Type B pancreatic cell (in vitro differentiated cells): ENCODE results near the gene PRR9. TPM values are rescaled to one million over a fixed set of nuclear protein-coding genes. Genes with fewer than 3 reads are reported as not detected.

ENCODE experiments used
- DNase-seq: peaks from one replicate; pipeline ENCODE4 v3.0.0; 2021; ENCODE audit warnings: mixed read lengths; ENCODE audit not compliant: unreplicated experiment; ENCODE audit errors: extremely low spot score
- H3K27ac Mint-ChIP-seq: 2 replicates; pipeline ENCODE4 v1.8.0; 2021; ENCODE audit warnings: mild to moderate bottlenecking, mixed read lengths
- H3K27me3 Mint-ChIP-seq: 2 replicates; pipeline ENCODE4 v1.8.0; 2021; ENCODE audit warnings: mixed read lengths
- H3K36me3 Mint-ChIP-seq: 2 replicates; pipeline ENCODE4 v1.8.0; 2021; ENCODE audit warnings: mixed read lengths
- H3K4me1 Mint-ChIP-seq: one replicate; pipeline ENCODE4 v1.8.0; 2021; ENCODE audit warnings: mixed read lengths; ENCODE audit not compliant: unreplicated experiment
- H3K4me3 Mint-ChIP-seq: 2 replicates; pipeline ENCODE4 v1.8.0; 2021; ENCODE audit warnings: mild to moderate bottlenecking, mixed read lengths
- H3K9me3 Mint-ChIP-seq: 2 replicates; pipeline ENCODE4 v1.8.0; 2021; ENCODE audit warnings: mixed read lengths
- total RNA-seq: library from RNA; stranded (reverse); gene quantifications from 2 replicates; pipeline ENCODE4 v1.2.1, GENCODE V29; 2021; ENCODE audit warnings: low replicate concordance
- TF ChIP-seq, protein P1 (sequence below): fragments of 200-600 bp; sonication (generic); conservative IDR thresholded peaks from 2 replicates; pipeline ENCODE4 v1.5.0; 2021; ENCODE audit warnings: antibody characterized with exemption, mild to moderate bottlenecking

The PRR9 gene
- total RNA-seq, 1 donor from 2014 or later = not detected

DNA sequence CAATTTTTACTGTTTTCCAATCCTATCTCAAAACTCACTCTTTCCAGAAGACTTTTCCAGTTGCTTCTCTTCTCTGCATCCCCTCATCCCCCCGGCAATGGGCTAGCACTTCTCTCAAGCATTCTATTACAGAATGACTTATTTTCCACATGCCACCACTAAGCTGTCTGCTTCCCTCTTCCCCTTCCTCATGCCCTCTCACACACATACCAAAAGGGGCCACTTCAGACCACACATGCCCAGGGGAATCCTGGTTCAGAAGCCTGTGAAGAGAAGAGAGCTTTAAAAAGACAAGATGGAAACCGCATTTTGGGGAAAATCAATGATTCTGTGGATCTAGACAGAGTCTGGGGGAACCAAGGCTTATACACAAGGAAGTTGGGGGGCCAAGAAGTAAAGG is 33.7 kb downstream of the PRR9 start:
- DNase-seq = no peak
- TF ChIP-seq, protein P1, sequence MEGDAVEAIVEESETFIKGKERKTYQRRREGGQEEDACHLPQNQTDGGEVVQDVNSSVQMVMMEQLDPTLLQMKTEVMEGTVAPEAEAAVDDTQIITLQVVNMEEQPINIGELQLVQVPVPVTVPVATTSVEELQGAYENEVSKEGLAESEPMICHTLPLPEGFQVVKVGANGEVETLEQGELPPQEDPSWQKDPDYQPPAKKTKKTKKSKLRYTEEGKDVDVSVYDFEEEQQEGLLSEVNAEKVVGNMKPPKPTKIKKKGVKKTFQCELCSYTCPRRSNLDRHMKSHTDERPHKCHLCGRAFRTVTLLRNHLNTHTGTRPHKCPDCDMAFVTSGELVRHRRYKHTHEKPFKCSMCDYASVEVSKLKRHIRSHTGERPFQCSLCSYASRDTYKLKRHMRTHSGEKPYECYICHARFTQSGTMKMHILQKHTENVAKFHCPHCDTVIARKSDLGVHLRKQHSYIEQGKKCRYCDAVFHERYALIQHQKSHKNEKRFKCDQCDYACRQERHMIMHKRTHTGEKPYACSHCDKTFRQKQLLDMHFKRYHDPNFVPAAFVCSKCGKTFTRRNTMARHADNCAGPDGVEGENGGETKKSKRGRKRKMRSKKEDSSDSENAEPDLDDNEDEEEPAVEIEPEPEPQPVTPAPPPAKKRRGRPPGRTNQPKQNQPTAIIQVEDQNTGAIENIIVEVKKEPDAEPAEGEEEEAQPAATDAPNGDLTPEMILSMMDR = no peak
- no peaks in the 10 kb centered on the region for H3K36me3 Mint-ChIP-seq
- H3K27ac Mint-ChIP-seq = no peak overlapping the region
- H3K9me3 Mint-ChIP-seq = no peaks in the 10 kb centered on the region
- H3K4me1 Mint-ChIP-seq = no peaks in the 10 kb centered on the region
- H3K27me3 Mint-ChIP-seq = peaks cover 71% of the 10 kb centered on the region
- H3K4me3 Mint-ChIP-seq = no peak overlapping the region

DNA sequence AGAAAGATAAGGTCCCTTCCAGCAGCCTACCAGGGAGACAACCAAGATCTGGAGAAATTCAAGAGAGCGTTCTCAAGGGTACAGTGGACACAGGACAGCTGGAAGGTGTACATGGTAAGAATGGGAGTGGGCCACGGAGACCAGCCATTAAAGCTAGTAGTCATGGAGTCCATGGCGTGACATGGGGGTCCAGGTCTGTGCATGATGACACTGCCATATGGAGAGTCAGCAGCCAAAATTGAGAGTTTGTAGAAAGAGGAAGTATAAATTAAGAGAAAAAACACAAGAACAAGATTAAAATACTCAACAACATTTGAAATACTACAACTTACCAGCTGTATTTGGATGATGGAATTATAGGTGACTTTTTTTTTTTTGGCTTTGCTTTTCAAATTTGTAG is 34.2 kb downstream of the PRR9 start:
- no peak overlapping the region for H3K4me3 Mint-ChIP-seq
- no peak for DNase-seq
- no peak overlapping the region for H3K27ac Mint-ChIP-seq
- no peaks in the 10 kb centered on the region for H3K4me1 Mint-ChIP-seq
- H3K36me3 Mint-ChIP-seq = no peaks in the 10 kb centered on the region
- H3K9me3 Mint-ChIP-seq = no peaks in the 10 kb centered on the region
- H3K27me3 Mint-ChIP-seq = peaks cover 70% of the 10 kb centered on the region
- TF ChIP-seq, protein P1 = no peak

DNA sequence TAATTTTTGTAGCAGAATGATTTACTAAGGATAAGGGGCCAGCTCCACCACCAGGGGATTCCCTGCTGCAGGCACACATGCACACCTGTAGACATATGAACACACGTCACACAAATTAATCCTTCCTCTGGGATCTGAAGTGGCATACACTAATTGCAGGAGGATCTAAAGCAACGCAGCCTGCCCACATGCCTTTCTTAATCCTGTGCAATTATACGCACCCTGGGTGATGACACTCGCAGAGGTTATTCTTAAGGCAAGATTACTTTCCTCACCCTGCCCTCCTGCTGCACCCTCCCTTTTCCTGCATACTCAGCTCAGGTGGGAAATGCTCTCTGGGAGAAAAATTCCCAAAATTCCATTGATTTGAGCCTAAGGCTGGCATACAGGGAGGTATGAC is 34.6 kb downstream of the PRR9 start:
- Mint-ChIP-seq H3K9me3 (no peaks in the 10 kb centered on the region), H3K4me1 (no peaks in the 10 kb centered on the region), H3K27me3 (peaks cover 67% of the 10 kb centered on the region), H3K4me3 (no peak overlapping the region), H3K27ac (no peak overlapping the region), H3K36me3 (no peaks in the 10 kb centered on the region)
- TF ChIP-seq, protein P1 = no peak
- no peak for DNase-seq

DNA sequence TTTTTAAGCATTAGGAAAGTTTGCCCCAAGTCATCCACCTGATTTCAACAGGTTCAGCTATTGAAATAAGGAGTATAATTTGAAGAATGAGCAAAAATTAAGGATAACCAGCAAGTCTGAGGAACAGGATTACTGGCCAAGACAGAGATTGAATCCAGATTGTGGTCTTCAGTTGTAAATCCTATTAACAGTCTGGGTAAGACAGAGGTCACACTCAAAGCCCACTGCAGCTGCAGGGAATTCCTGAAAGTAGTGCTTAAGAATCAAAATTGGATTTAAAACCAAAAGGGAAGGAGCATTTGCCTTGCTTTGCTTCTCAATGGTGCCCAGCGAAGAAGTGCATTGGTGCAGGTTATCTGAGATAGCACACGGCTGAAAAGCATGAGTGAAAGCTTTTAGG is 35.7 kb downstream of the PRR9 start:
- H3K4me1 Mint-ChIP-seq = no peaks in the 10 kb centered on the region
- no peak overlapping the region for H3K4me3 Mint-ChIP-seq
- no peak for DNase-seq
- H3K27ac Mint-ChIP-seq = no peak overlapping the region
- no peaks in the 10 kb centered on the region for H3K36me3 Mint-ChIP-seq
- peaks cover 67% of the 10 kb centered on the region for H3K27me3 Mint-ChIP-seq
- no peaks in the 10 kb centered on the region for H3K9me3 Mint-ChIP-seq
- TF ChIP-seq, protein P1 = no peak

DNA sequence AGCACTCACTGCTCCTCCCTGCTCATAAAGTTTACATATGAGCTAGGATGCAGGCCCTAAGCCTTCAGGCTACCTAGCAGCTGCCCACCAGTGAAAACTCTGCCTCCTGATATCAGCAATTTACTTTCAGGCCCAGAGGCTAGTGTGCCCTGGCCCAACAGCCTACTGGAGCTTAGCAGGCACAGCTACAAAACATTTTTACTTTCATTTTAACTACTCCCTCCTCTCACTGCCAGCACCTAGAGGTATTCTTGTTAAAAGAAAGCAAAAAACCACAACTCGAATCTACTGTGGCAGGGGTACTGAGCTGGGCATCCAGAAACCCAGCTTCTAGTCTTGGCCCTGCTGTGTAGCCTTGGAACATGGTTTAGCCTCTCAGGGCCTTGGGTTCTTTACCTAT is 36.3 kb downstream of the PRR9 start:
- TF ChIP-seq, protein P1 = no peak

DNA sequence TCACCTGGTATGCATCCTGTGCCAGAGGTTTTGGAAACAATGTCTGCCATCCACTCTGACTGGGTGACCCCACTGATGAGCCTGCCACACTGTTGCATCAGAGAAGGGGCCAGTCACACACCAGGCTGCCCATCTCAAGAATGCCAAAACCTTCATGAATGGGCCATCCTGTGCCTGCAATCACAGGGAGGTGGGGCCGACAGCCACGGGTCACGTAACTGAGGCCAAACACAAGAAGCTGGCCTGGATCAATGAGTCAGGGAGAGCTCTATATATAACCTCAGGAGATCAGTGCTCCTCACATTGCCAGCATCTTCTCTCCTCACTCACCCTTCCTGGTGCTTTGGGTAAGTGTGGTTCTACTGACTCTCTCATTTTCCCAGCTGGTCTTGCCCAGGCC is 42.0 kb downstream of the PRR9 start, which contains the start of gene LORICRIN:
TSS of gene LORICRIN (plus strand) at position 301 of the 400 bp plus-strand sequence. CDS start 1,263 bp downstream, outside the sequence.
- H3K27me3 Mint-ChIP-seq = peaks cover 74% of the 10 kb centered on the region
- peaks cover 5% of the 10 kb centered on the region for H3K4me1 Mint-ChIP-seq
- no peaks in the 10 kb centered on the region for H3K36me3 Mint-ChIP-seq
- H3K4me3 Mint-ChIP-seq = peak within 1 kb of the TSS; percentile 80
- TF ChIP-seq, protein P1 = no peak
- no peak within 1 kb of the TSS for H3K27ac Mint-ChIP-seq
- DNase-seq = no peak
- no peaks in the 10 kb centered on the region for H3K9me3 Mint-ChIP-seq

More for the DNA sequence above, 36.3 kb downstream of the PRR9 start:
- Mint-ChIP-seq H3K9me3 (no peaks in the 10 kb centered on the region), H3K27ac (no peak overlapping the region), H3K4me1 (no peaks in the 10 kb centered on the region), H3K27me3 (peaks cover 69% of the 10 kb centered on the region), H3K4me3 (no peak overlapping the region), H3K36me3 (no peaks in the 10 kb centered on the region)
- no peak for DNase-seq
